ENCODE data around the gene RIC8B.
A peak's percentile ranks its signal among the peaks of the same experiment; 100 is the strongest.

DNA sequence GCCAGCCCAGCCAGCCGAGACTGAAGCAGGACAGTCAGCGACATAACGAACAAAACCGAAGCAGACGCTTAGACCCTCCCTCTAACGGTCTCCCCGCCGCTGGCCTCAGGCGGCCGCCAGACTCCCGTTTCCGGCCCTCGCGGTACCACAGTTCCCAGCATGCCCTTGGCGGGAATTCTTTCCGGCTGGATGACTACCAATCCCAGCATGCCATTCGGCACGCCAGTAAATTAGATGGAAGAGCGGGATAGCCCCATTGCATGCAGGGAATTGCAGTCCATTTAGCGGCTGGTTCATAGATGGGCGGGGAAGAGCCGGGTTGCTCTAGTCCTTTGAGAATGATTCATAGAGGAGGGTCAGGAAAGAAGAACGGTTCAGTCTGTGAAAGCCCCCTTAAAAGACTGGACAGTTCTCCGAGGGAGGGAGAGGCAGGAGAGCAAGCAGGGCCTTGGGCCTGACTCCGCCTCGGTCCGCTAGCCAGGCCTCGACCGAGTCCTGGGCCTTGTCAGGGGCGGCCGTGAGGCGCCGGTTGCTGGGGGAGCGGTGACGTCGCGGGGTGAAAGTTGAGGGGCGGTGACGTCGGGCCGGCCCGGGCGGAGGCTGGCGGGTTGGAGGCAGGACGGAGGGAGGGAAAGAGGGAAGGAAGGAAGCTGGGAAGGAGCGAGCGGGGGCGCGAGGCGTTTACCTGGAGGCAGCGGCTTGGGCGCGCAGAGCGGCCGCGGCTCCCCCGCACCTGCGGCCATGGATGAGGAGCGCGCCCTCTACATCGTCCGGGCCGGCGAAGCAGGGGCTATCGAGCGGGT, at the start of gene RIC8B:
- no peak for TF ChIP-seq EZH2 (IDR thresholded peaks at IDR 0.05; ENCODE audit: low read depth, low read length, severe bottlenecking)
- TF ChIP-seq ASH2L (IDR thresholded peaks at IDR 0.05; ENCODE audit: low read length) = peak; percentile 87
- peak; percentile 61 to 82 for TF ChIP-seq POLR2A (IDR thresholded peaks at IDR 0.05; ENCODE audit: control extremely low read depth in 1 of 2, low read depth in 2 of 2, low read length in 2 of 2)
- TF ChIP-seq, protein P1, sequence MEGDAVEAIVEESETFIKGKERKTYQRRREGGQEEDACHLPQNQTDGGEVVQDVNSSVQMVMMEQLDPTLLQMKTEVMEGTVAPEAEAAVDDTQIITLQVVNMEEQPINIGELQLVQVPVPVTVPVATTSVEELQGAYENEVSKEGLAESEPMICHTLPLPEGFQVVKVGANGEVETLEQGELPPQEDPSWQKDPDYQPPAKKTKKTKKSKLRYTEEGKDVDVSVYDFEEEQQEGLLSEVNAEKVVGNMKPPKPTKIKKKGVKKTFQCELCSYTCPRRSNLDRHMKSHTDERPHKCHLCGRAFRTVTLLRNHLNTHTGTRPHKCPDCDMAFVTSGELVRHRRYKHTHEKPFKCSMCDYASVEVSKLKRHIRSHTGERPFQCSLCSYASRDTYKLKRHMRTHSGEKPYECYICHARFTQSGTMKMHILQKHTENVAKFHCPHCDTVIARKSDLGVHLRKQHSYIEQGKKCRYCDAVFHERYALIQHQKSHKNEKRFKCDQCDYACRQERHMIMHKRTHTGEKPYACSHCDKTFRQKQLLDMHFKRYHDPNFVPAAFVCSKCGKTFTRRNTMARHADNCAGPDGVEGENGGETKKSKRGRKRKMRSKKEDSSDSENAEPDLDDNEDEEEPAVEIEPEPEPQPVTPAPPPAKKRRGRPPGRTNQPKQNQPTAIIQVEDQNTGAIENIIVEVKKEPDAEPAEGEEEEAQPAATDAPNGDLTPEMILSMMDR (IDR thresholded peaks at IDR 0.05; ENCODE audit: control extremely low read depth in 1 of 3, insufficient read depth in 1 of 3, low read depth in 1 of 3, low read length in 3 of 3) = no peak
- peak in 1 of 2 experiments; percentile 9; a peak in 1 of 4 replicates for TF ChIP-seq RAD21 (IDR thresholded peaks at IDR 0.05 in 1 of 2, conservative IDR thresholded peaks at IDR 0.05 in 1 of 2; ENCODE audit: low read depth in 2 of 2, low read length in 2 of 2)
